ENCODE measurements around the gene KCTD21. TPM values are rescaled to one million over a fixed set of nuclear protein-coding genes. Genes with fewer than 3 reads are reported as not detected.

The KCTD21 gene
- total RNA-seq, 1 experiment from 2014 or later, result 3.2 TPM

DNA sequence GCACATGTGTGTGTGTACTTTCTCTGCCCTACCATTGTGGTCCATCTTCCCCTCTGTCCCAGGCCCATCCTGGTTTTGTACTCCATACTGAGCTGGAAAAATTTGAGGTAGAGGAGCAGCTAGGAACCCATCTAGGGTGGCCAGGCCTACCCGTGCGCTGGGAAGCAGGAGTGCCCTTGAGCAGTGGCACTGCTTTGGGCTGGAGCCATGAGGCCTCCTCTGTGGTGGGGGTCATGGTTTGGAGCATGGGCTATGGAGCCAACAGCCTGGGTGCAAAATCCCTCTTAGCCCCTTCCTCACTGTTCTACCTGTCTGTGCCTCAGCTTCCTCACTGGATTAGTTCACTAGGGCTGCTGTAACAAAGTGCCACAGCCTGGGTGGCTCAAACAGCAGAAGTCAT lies 27.1 kb downstream of the KCTD21 start:
- DNase-seq, result no peak
- Histone ChIP-seq H3K27me3 (ENCODE audit: control insufficient read depth, insufficient read depth, low read length) (no peaks in the 10 kb centered on the region), H3K36me3 (replicated peaks; ENCODE audit: control insufficient read depth, insufficient read depth, low read length) (no peaks in the 10 kb centered on the region), H3K4me3 (ENCODE audit: insufficient read depth, low read depth, low read length) (no peak overlapping the region)

GRCh38 chr11:78160557-78160956 lies 27.9 kb downstream of the KCTD21 start:
- H3K27me3 ChIP-seq (ENCODE audit: control insufficient read depth, insufficient read depth, low read length), result no peaks in the 10 kb centered on the region
- H3K36me3 ChIP-seq (replicated peaks; ENCODE audit: control insufficient read depth, insufficient read depth, low read length), result no peaks in the 10 kb centered on the region
- DNase-seq, result no peak
- H3K4me3 ChIP-seq (ENCODE audit: insufficient read depth, low read depth, low read length), result no peak overlapping the region

GRCh38 chr11:78158987-78159652 lies 29.3 kb downstream of the KCTD21 start:
- no peaks in the 10 kb centered on the region for H3K36me3 ChIP-seq (replicated peaks; ENCODE audit: control insufficient read depth, insufficient read depth, low read length)
- no peak for DNase-seq
- H3K4me3 ChIP-seq (ENCODE audit: insufficient read depth, low read depth, low read length), result no peak overlapping the region
- no peaks in the 10 kb centered on the region for H3K27me3 ChIP-seq (ENCODE audit: control insufficient read depth, insufficient read depth, low read length)

DNA sequence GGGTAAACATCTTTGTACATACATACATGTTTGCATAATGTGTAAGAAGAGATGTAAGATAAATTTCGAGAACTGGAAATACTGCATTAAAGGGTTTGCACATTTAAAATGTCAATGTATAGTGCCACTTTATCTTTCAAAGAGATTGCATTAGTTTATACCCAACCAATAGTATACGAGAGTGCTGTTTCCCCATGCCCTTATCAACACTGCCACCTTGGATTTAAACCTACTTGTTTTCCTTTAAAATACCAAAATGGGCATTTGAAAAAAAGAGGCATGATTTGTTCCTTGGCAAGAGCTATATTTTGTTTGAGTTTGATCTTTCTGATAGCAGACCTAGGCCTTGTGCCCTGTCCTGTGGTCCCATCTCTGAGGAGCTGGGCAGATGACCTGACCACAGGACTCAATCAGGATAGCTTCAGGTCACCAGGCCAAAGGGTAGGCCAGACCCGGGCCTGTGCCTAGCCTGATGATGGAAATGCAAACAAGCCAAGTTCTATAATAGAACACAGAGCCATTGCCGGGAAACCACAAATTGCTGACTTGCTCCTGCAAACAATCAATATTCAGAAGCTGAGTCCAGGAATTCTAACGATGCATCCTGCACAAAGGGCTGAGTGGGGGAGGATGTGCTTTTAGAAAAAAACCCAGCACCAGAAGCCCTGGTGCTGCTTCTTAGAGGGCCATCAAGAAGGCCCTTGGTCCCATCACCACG lies 32.1 kb downstream of the KCTD21 start:
- no peak overlapping the region for H3K4me3 ChIP-seq (ENCODE audit: insufficient read depth, low read depth, low read length)
- no peaks in the 10 kb centered on the region for H3K36me3 ChIP-seq (replicated peaks; ENCODE audit: control insufficient read depth, insufficient read depth, low read length)
- no peak for DNase-seq
- no peaks in the 10 kb centered on the region for H3K27me3 ChIP-seq (ENCODE audit: control insufficient read depth, insufficient read depth, low read length)

GRCh38 chr11:78151804-78152203 lies 36.6 kb downstream of the KCTD21 start:
- no peaks in the 10 kb centered on the region for H3K27me3 ChIP-seq (ENCODE audit: control insufficient read depth, insufficient read depth, low read length)
- H3K4me3 ChIP-seq (ENCODE audit: insufficient read depth, low read depth, low read length), result no peak overlapping the region
- no peaks in the 10 kb centered on the region for H3K36me3 ChIP-seq (replicated peaks; ENCODE audit: control insufficient read depth, insufficient read depth, low read length)
- no peak for DNase-seq

DNA sequence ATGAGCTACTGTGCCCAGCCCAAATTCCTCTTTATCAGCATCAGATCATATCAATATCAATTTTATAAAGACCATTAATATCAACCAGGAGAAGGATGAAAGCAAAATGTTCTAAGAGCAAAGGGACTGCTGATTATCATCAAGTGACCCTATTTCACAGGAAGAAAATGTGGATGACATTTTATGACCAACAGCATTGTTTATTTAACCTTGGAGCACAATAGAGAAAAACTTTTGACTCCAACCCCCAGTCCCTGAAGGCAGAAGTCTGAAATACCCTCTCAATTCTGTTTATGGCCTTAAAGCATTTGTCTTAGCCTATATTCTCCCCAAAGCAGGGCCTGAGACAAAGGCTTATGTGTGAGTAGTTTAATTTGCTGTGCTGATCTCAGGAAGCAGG lies 37.7 kb downstream of the KCTD21 start:
- Histone ChIP-seq H3K36me3 (replicated peaks; ENCODE audit: control insufficient read depth, insufficient read depth, low read length) (no peaks in the 10 kb centered on the region), H3K27me3 (ENCODE audit: control insufficient read depth, insufficient read depth, low read length) (no peaks in the 10 kb centered on the region), H3K4me3 (ENCODE audit: insufficient read depth, low read depth, low read length) (no peak overlapping the region)
- no peak for DNase-seq

DNA sequence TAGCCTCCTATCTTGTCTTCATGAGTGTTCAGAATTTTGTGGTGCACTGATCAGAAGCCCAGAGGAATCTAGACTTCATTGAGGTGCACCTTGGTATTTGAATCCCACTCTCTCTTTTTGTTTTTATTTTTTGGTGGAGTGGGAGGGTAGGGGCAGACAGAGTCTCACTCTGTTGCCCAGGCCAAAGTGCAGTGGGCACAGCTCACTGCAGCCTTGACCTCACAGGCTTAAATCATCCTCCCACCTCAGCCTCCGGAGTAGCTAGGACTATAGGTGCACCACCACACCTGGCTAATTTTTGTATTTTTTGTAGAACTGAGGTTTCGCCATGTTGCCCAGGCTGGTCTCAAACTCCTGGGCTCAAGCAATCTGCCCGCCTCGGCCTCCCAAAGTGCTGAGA lies 38.1 kb downstream of the KCTD21 start:
- no peak overlapping the region for H3K4me3 ChIP-seq (ENCODE audit: insufficient read depth, low read depth, low read length)
- no peaks in the 10 kb centered on the region for H3K36me3 ChIP-seq (replicated peaks; ENCODE audit: control insufficient read depth, insufficient read depth, low read length)
- no peaks in the 10 kb centered on the region for H3K27me3 ChIP-seq (ENCODE audit: control insufficient read depth, insufficient read depth, low read length)
- DNase-seq, result no peak

- no peak for DNase-seq
- no peaks in the 10 kb centered on the region for H3K27me3 ChIP-seq (ENCODE audit: control insufficient read depth, insufficient read depth, low read length)
- no peaks in the 10 kb centered on the region for H3K36me3 ChIP-seq (replicated peaks; ENCODE audit: control insufficient read depth, insufficient read depth, low read length)
- H3K4me3 ChIP-seq (ENCODE audit: insufficient read depth, low read depth, low read length), result no peak overlapping the region
Measured at GRCh38 chr11:78149646-78150045, 38.8 kb downstream of the KCTD21 start.

GRCh38 chr11:78147807-78148206 lies 40.6 kb downstream of the KCTD21 start:
- Histone ChIP-seq H3K27me3 (ENCODE audit: control insufficient read depth, insufficient read depth, low read length) (no peaks in the 10 kb centered on the region), H3K36me3 (replicated peaks; ENCODE audit: control insufficient read depth, insufficient read depth, low read length) (no peaks in the 10 kb centered on the region), H3K4me3 (ENCODE audit: insufficient read depth, low read depth, low read length) (no peak overlapping the region)
- DNase-seq, result no peak

GRCh38 chr11:78145511-78146025 lies 42.9 kb downstream of the KCTD21 start:
- DNase-seq, result no peak

DNA sequence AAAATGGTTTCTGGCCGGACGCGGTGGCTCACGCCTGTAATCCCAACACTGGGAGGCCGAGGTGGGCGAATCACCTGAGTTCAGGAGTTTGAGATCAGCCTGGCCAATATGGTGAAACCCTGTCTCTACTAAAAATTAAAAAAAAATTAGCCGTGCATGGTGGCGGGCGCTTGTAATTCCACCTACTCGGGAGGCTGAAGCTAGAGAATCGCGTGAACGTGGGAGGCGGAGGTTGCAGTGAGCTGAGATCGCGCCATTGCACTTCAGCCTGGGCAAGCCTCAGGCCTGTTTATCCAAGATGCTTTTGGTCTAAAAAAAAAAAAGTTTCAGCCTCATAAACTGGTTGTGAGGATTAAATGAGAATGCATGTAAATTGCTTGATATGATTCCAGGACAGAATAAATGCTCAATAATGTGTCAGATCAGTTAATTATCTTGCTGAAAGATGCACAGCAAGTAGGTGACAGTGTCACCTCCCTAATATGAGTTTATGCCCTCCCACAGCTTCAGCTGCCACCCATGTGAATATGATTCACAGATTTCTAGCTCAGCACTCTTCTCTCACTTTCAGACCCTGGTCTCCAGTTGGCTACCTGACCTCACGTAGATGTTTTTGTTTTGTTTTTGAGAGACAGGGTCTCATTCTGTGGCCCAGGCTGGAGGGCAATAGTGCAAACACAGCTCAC lies 47.9 kb downstream of the KCTD21 start:
- Histone ChIP-seq H3K27me3 (ENCODE audit: control insufficient read depth, insufficient read depth, low read length) (no peaks in the 10 kb centered on the region), H3K36me3 (replicated peaks; ENCODE audit: control insufficient read depth, insufficient read depth, low read length) (peaks cover 4% of the 10 kb centered on the region), H3K4me3 (ENCODE audit: insufficient read depth, low read depth, low read length) (peak overlapping the region; percentile 67; the same call in 1 of the 2 replicates)
- no peak for DNase-seq

More at GRCh38 chr11:78145511-78146025, 42.9 kb downstream of the KCTD21 start:
- no peaks in the 10 kb centered on the region for H3K27me3 ChIP-seq (ENCODE audit: control insufficient read depth, insufficient read depth, low read length)
- H3K36me3 ChIP-seq (replicated peaks; ENCODE audit: control insufficient read depth, insufficient read depth, low read length), result 0 out of 2 replicates have a peak, but pooled peaks cover 1% of the 10 kb centered on the region
- H3K4me3 ChIP-seq (ENCODE audit: insufficient read depth, low read depth, low read length), result no peak overlapping the region

- Histone ChIP-seq H3K36me3 (replicated peaks; ENCODE audit: control insufficient read depth, insufficient read depth, low read length) (peaks cover 5% of the 10 kb centered on the region), H3K27me3 (ENCODE audit: control insufficient read depth, insufficient read depth, low read length) (no peaks in the 10 kb centered on the region), H3K4me3 (ENCODE audit: insufficient read depth, low read depth, low read length) (peak within 1 kb of the TSS; percentile 67)
- DNase-seq, result peak; percentile 98
Measured at GRCh38 chr11:78139422-78140391, 48.7 kb downstream of the KCTD21 start, which contains the start of gene ALG8. Gene ALG8, minus strand, starts transcription at chr11:78139626. Its CDS starts 38 bp downstream, at chr11:78139588.

DNA sequence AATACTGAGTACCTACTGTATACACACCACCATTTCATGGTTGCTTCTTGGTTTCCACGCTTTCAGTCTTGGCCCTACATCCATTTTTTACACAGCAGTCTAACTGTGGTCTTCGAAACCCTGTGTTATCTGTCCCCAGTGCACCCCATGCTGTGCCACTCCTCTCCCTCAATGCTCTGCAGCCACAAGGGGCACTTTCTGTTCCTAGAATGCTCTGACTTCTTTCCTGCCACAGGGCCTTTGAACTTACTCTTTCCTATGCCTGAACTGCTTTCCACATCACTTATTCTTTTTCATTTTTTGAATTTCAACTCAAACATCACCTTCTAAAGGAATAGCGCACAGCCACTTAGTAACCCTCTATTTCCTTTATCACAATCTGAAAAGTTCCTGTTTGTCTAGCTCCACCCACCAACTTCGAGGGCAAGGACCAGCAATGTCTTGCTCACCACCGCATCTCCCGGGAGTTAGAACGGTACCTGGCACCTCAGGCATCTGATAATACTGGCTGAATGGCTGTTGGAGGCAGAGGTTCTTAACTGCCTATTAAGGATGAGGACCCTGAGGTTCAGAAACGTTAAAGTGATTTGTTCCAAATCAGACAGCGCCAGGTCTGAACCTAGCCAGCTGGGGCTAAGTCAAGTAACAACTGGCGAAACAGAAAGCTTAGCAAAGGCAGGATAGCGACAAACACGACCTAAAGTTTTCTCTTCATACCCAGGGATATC lies 49.6 kb downstream of the KCTD21 start:
- Histone ChIP-seq H3K27me3 (ENCODE audit: control insufficient read depth, insufficient read depth, low read length) (no peaks in the 10 kb centered on the region), H3K36me3 (replicated peaks; ENCODE audit: control insufficient read depth, insufficient read depth, low read length) (peaks cover 5% of the 10 kb centered on the region), H3K4me3 (ENCODE audit: insufficient read depth, low read depth, low read length) (peak overlapping the region; percentile 67)
- peak; percentile 49 for DNase-seq
